Stomach (tissue), 9 donors: ENCODE measurements around the gene OR2AT4. TPM values are rescaled to one million over a fixed set of nuclear protein-coding genes. Genes with fewer than 3 reads are reported as not detected.

Experiments used
- DNase-seq, 2 donors: peaks; one replicate each; pipeline versions ENCODE4 v3.0.0 to v3.0.0-alpha.2; 2013 to 2019
- H3K27ac ChIP-seq, 5 donors: fragments of 200-600 bp in 4 of 5; sonication (generic) in 4 of 5; one replicate each; pipeline ENCODE4 v1.5.1; 2013 to 2019; ENCODE audit warnings: mild to moderate bottlenecking in 1 of 5, moderate library complexity in 1 of 5
- H3K27me3 ChIP-seq, 3 donors: fragments of 200-600 bp; sonication (generic); one replicate each; pipeline ENCODE4 v1.5.1; 2017 to 2019; ENCODE audit warnings: mixed run types in 1 of 3
- H3K36me3 ChIP-seq, 4 donors: fragments of 200-600 bp; sonication (generic); 1 replicate in 3 of 4; 2 replicates in 1 of 4; pipeline ENCODE4 v1.5.1; 2016 to 2019
- H3K4me1 ChIP-seq, 4 donors: fragments of 200-600 bp; sonication (generic); one replicate each; pipeline ENCODE4 v1.5.1; 2016 to 2019
- H3K4me3 ChIP-seq, 4 donors: fragments of 200-600 bp; sonication (generic) in 3 of 4; one replicate each; pipeline ENCODE4 v1.5.1; 2016 to 2019; ENCODE audit warnings: mild to moderate bottlenecking in 1 of 4
- H3K9me3 ChIP-seq, 4 donors: fragments of 200-600 bp; sonication (generic); one replicate each; pipeline ENCODE4 v1.5.1; 2016 to 2019
- CTCF ChIP-seq, 7 experiments: fragments of 450-650 bp in 4 of 7; fragments of 200-600 bp in 3 of 7; sonication (generic) in 3 of 7; IDR thresholded peaks; one replicate each; pipeline ENCODE4 v1.5.1; 2016 to 2019; ENCODE audit warnings: antibody characterized with exemption in 7 of 7, control low read depth in 2 of 7, mild to moderate bottlenecking in 1 of 7
- EP300 ChIP-seq: sonication (generic); formaldehyde crosslinking; IDR thresholded peaks from one replicate; pipeline ENCODE4 v1.6.1; 2017; ENCODE audit warnings: antibody characterized with exemption
- POLR2A ChIP-seq, 4 donors: fragments of 450-650 bp; IDR thresholded peaks; one replicate each; pipeline ENCODE4 v1.6.1; 2016; ENCODE audit warnings: antibody characterized with exemption in 4 of 4, control low read depth in 2 of 4, mild to moderate bottlenecking in 1 of 4, moderate library complexity in 1 of 4
- POLR2AphosphoS5 ChIP-seq, 3 donors: sonication (generic); formaldehyde crosslinking; IDR thresholded peaks; one replicate each; pipeline ENCODE4 v1.6.1; 2016; ENCODE audit warnings: antibody characterized with exemption in 3 of 3
- WGBS, 5 donors: extraction: QIAGEN DNeasy Blood & Tissue Kit in 3 of 5; methylation state at CpG; one replicate each; pipeline versions ENCODE4 v1.1.5 to v1.1.7; 2013 to 2018; 5-methylcytosine and 5-hydroxymethylcytosine counted together
- intact Hi-C: fragments of 100-400 bp; cut with DNase I; formaldehyde crosslinking; loops from one replicate; pipeline ENCODE4 v1.15.1; 2023; ENCODE audit warnings: low total_unique reads
- polyA plus RNA-seq, 3 donors: library from polyadenylated mRNA; stranded (reverse); fragments of 200-250 nt; gene quantifications; one replicate each; pipeline ENCODE4 v1.2.3, GENCODE V29; 2013
- total RNA-seq, 5 donors: library from RNA; depleted of rRNA; stranded (reverse); fragments of >200 nt; gene quantifications; one replicate each; pipeline versions ENCODE4 v1.1.0 to v1.2.3, GENCODE V29; 2014 to 2016
- donor health status: healthy with polysubstance abuse.
- donor health status: Bipolar disorder and iron deficiency.
- donor health status: healthy.

OR2AT4 gene
- total and polyA plus RNA-seq, 8 donors = not detected

DNA sequence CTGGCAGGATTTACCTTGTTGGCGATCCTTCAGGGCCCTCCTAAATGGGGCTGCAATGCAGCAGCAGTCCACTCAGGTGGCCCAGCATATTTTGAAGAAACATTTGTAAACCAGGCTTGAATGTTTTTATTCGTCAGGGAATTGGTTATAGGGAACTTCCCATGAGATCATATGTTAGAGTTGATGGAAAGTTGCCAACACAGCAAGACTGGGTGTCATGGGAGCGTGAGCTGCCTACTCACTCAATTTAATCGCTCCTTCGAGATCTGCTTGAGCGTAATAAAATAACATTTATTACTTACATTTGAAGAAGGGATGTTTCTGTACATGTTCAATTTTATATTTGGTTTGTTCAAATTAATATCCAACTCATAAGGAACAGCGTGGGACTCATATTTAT is 19.4 kb downstream of the OR2AT4 start:
- peak in 1 of 2 donors; percentile 7 for DNase-seq
- WGBS, 5 donors = 65 to 79% (median 75%) methylated on average over 7 of the region's 7 CpGs
- no peak overlapping the region for H3K27ac ChIP-seq
- H3K4me3 ChIP-seq = no peak overlapping the region
- no peak for TF ChIP-seq EP300
- TF ChIP-seq CTCF (IDR thresholded peaks at IDR 0.05) = no peak
- no peak for TF ChIP-seq POLR2A (IDR thresholded peaks at IDR 0.05)
- TF ChIP-seq POLR2AphosphoS5 (IDR thresholded peaks at IDR 0.05) = no peak
- H3K4me1 ChIP-seq = no peaks in the 10 kb centered on the region
- intact Hi-C loops = no loop called here
- peaks cover 0 to 15% (median 0%) of the 10 kb centered on the region in 3 donors for H3K27me3 ChIP-seq
- H3K9me3 ChIP-seq = no peaks in the 10 kb centered on the region
- H3K36me3 ChIP-seq = no peaks in the 10 kb centered on the region

DNA sequence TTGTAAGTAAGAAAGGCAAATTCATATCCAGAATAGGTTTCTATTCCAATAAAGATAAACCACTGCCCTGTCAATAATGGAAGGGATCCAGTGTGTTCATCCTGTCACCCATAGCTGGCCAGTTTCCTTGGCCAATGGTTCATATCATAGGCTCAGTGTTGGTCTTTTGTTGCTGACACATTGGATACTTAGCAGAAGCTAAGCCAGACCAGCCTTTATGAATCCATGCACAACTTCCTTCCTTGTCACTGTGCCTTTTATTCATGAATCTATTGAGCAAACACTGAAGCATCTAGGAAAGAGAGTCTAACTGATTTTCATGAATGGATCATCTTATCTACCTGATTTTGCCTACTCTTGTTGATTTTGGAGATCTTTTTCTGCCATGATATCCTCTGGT is 20.0 kb downstream of the OR2AT4 start:
- intact Hi-C loops = no loop called here
- TF ChIP-seq CTCF (IDR thresholded peaks at IDR 0.05) (no peak), POLR2A (IDR thresholded peaks at IDR 0.05) (no peak), POLR2AphosphoS5 (IDR thresholded peaks at IDR 0.05) (no peak), EP300 (no peak)
- Histone ChIP-seq H3K36me3 (no peaks in the 10 kb centered on the region), H3K9me3 (no peaks in the 10 kb centered on the region), H3K27ac (no peak overlapping the region), H3K27me3 (peaks cover 0 to 15% (median 0%) of the 10 kb centered on the region in 3 donors), H3K4me1 (no peaks in the 10 kb centered on the region), H3K4me3 (no peak overlapping the region)
- DNase-seq = no peak

GRCh38 chr11:75073459-75074190 is 23.1 kb downstream of the OR2AT4 start:
- intact Hi-C loops = no loop called here
- Histone ChIP-seq H3K27ac (no peak overlapping the region), H3K27me3 (peaks cover 0 to 29% (median 0%) of the 10 kb centered on the region in 3 donors), H3K9me3 (no peaks in the 10 kb centered on the region), H3K4me3 (no peak overlapping the region), H3K4me1 (no peaks in the 10 kb centered on the region), H3K36me3 (no peaks in the 10 kb centered on the region)
- no peak for TF ChIP-seq POLR2A (IDR thresholded peaks at IDR 0.05)
- no peak for TF ChIP-seq POLR2AphosphoS5 (IDR thresholded peaks at IDR 0.05)
- no peak for TF ChIP-seq EP300
- TF ChIP-seq CTCF (IDR thresholded peaks at IDR 0.05) = no peak
- 73 to 86% (median 79%) methylated on average over 3 of the region's 3 CpGs for WGBS, 5 donors
- DNase-seq = no peak

DNA sequence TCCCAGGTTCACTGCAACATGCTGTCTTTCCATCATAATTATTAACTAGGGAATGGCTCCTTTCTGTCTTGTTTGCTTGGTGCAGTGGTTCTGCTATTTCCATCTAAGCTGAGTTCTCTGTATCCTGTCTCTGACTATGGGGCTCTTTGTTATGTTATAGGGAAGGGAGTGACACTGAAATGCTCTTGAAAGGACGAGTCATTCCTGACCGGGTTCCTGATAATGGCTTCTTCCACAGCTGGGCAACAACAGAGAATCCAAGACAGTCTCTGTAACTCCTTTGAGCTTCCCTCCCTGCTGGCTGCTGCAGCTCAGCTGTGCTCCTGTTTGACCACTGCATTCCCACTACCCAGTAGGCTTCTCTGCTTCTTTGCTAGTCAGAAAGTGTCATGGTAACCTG is 24.1 kb downstream of the OR2AT4 start:
- intact Hi-C loops = no loop called here
- WGBS, 5 donors = 13 to 25% (median 20%) methylated on average over 2 of the region's 2 CpGs
- peaks cover 0 to 29% (median 0%) of the 10 kb centered on the region in 3 donors for H3K27me3 ChIP-seq

GRCh38 chr11:75069473-75069872 is 27.2 kb downstream of the OR2AT4 start:
- Histone ChIP-seq H3K4me1 (no peaks in the 10 kb centered on the region), H3K9me3 (no peaks in the 10 kb centered on the region), H3K36me3 (no peaks in the 10 kb centered on the region), H3K27ac (no peak overlapping the region), H3K4me3 (no peak overlapping the region), H3K27me3 (peaks cover 0 to 23% (median 0%) of the 10 kb centered on the region in 3 donors)
- intact Hi-C loops = no loop called here
- no peak for DNase-seq
- 63 to 80% (median 76%) methylated on average over 4 of the region's 4 CpGs for WGBS, 5 donors
- TF ChIP-seq POLR2AphosphoS5 (IDR thresholded peaks at IDR 0.05) (no peak), POLR2A (IDR thresholded peaks at IDR 0.05) (no peak), EP300 (no peak), CTCF (IDR thresholded peaks at IDR 0.05) (no peak)

More for the DNA sequence above, 24.1 kb downstream of the OR2AT4 start:
- no peak overlapping the region for H3K27ac ChIP-seq
- no peak for TF ChIP-seq POLR2A (IDR thresholded peaks at IDR 0.05)
- DNase-seq = no peak
- H3K36me3 ChIP-seq = no peaks in the 10 kb centered on the region
- no peaks in the 10 kb centered on the region for H3K4me1 ChIP-seq
- H3K9me3 ChIP-seq = no peaks in the 10 kb centered on the region
- no peak overlapping the region for H3K4me3 ChIP-seq
